GDM1 (cell line): ENCODE data around the gene NFKB1.
A peak's percentile ranks its signal among the peaks of the same experiment; 100 is the strongest.

Source experiments
- DNase-seq: peaks from one replicate; lab custom pipeline; 2025; lab: John Stamatoyannopoulos, UW

The NFKB1 gene

GRCh38 chr4:102530986-102531385 is 29.8 kb downstream of the NFKB1 start:
- no peak for DNase-seq

GRCh38 chr4:102531462-102531861 is 30.3 kb downstream of the NFKB1 start:
- DNase-seq = no peak

- no peak for DNase-seq
Measured at GRCh38 chr4:102533348-102533747, 32.2 kb downstream of the NFKB1 start.

- DNase-seq = no peak
Measured at GRCh38 chr4:102533904-102534303, 32.7 kb downstream of the NFKB1 start.

GRCh38 chr4:102534845-102535244 is 33.7 kb downstream of the NFKB1 start:
- DNase-seq = no peak

GRCh38 chr4:102535398-102536082 is 34.4 kb downstream of the NFKB1 start:
- no peak for DNase-seq

GRCh38 chr4:102536768-102537167 is 35.6 kb downstream of the NFKB1 start:
- no peak for DNase-seq

- no peak for DNase-seq
Measured at GRCh38 chr4:102537269-102537668, 36.1 kb downstream of the NFKB1 start.

GRCh38 chr4:102541697-102542096 is 40.5 kb downstream of the NFKB1 start:
- peak; percentile 43 for DNase-seq

- no peak for DNase-seq
Measured at GRCh38 chr4:102543030-102543928, 42.1 kb downstream of the NFKB1 start.

GRCh38 chr4:102546635-102547034 is 45.5 kb downstream of the NFKB1 start:
- DNase-seq = no peak

GRCh38 chr4:102547973-102548372 is 46.8 kb downstream of the NFKB1 start:
- DNase-seq = no peak

GRCh38 chr4:102551958-102552565 is 50.9 kb downstream of the NFKB1 start:
- no peak for DNase-seq

GRCh38 chr4:102552781-102553180 is 51.6 kb downstream of the NFKB1 start:
- no peak for DNase-seq

- DNase-seq = no peak
Measured at GRCh38 chr4:102553982-102554381, 52.8 kb downstream of the NFKB1 start.

GRCh38 chr4:102554482-102554881 is 53.3 kb downstream of the NFKB1 start:
- no peak for DNase-seq

GRCh38 chr4:102554992-102555391 is 53.8 kb downstream of the NFKB1 start:
- no peak for DNase-seq

GRCh38 chr4:102557636-102558035 is 56.5 kb downstream of the NFKB1 start:
- no peak for DNase-seq

- no peak for DNase-seq
Measured at GRCh38 chr4:102560115-102560514, 59.0 kb downstream of the NFKB1 start.

- no peak for DNase-seq
Measured at GRCh38 chr4:102560571-102561341, 59.6 kb downstream of the NFKB1 start.

GRCh38 chr4:102563000-102563399 is 61.8 kb downstream of the NFKB1 start:
- no peak for DNase-seq

- peak; percentile 4 for DNase-seq
Measured at GRCh38 chr4:102564399-102565059, 63.4 kb downstream of the NFKB1 start.
